MCF 10A (cell line): ENCODE data around the gene FLOT1. TPM values are rescaled to one million over a fixed set of nuclear protein-coding genes. Genes with fewer than 3 reads are reported as not detected.

ENCODE experiments used
- BruUV-seq: library from RNA; stranded (reverse); fragments of 400-500 nt; replicated peaks from 2 replicates; lab custom pipeline; 2021; lab: Mats Ljungman, UMichigan
- CTCF ChIA-PET: fragments of 300-600 bp; sonication (Branson Sonifier 250); formaldehyde crosslinking; extraction: SDS; loops from one replicate; lab custom pipeline; 2021; ENCODE audit warnings: antibody characterized with exemption, inconsistent platforms; lab: Yijun Ruan, JAX
- POLR2A ChIA-PET: fragments of 300-600, 350-650 bp; sonication (Branson Sonifier 250); formaldehyde crosslinking; extraction: SDS; loops from one replicate; lab custom pipeline; 2020; ENCODE audit warnings: antibody characterized with exemption, inconsistent platforms; lab: Yijun Ruan, JAX
- DNase-seq: peaks from one replicate; pipeline ENCODE4 v3.0.0-alpha.2; 2018; ENCODE audit not compliant: unreplicated experiment
- H3K27ac Mint-ChIP-seq: one replicate; pipeline ENCODE4 v1.8.0; 2022; ENCODE audit warnings: mild to moderate bottlenecking, low read depth, mixed read lengths; ENCODE audit not compliant: unreplicated experiment
- H3K27me3 Mint-ChIP-seq: one replicate; pipeline ENCODE4 v1.8.0; 2022; ENCODE audit warnings: mixed read lengths; ENCODE audit not compliant: insufficient read depth, unreplicated experiment
- H3K36me3 Mint-ChIP-seq: one replicate; pipeline ENCODE4 v1.8.0; 2022; ENCODE audit warnings: mild to moderate bottlenecking, moderate library complexity, mixed read lengths; ENCODE audit not compliant: insufficient read depth, unreplicated experiment
- H3K4me1 Mint-ChIP-seq: one replicate; pipeline ENCODE4 v1.8.0; 2022; ENCODE audit warnings: mixed read lengths; ENCODE audit not compliant: insufficient read depth, unreplicated experiment
- H3K4me3 Mint-ChIP-seq: one replicate; pipeline ENCODE4 v1.8.0; 2022; ENCODE audit warnings: mild to moderate bottlenecking, moderate library complexity, mixed read lengths; ENCODE audit not compliant: unreplicated experiment
- H3K9me3 Mint-ChIP-seq: one replicate; pipeline ENCODE4 v1.8.0; 2022; ENCODE audit warnings: mixed read lengths; ENCODE audit not compliant: unreplicated experiment
- CTCF ChIP-seq: fragments of 200-600 bp; IDR thresholded peaks from one replicate; pipeline ENCODE4 v1.8.0; 2022; ENCODE audit warnings: antibody characterized with exemption, mild to moderate bottlenecking; ENCODE audit not compliant: unreplicated experiment
- intact Hi-C: fragments of 100-400 bp; cut with micrococcal nuclease; formaldehyde crosslinking; loops from 2 replicates; pipeline ENCODE4 v1.14.1; 2022
- total RNA-seq: library from RNA; stranded (reverse); gene quantifications from 2 replicates; pipeline ENCODE4 v1.2.3, GENCODE V29; 2022

The FLOT1 gene
- total RNA-seq, 1 experiment from 2014 or later, result 61.8 TPM

GRCh38 chr6:30769088-30769852 is 26.8 kb upstream of the FLOT1 start:
- intact Hi-C loops, result loop anchor here (1.0 kb wide), 2 partner anchors 17 to 45 kb away; no protein-coding TSS in a partner anchor
- CTCF ChIA-PET, result interaction anchor here (0.7 to 2.1 kb wide), 17 partner anchors 12 to 144 kb away, joined by 3 to 11 read pairs (median 5); no protein-coding TSS in a partner anchor
- H3K36me3 Mint-ChIP-seq, result no peaks in the 10 kb centered on the region
- H3K4me3 Mint-ChIP-seq, result peak overlapping the region; percentile 48
- TF ChIP-seq CTCF, result no peak
- BruUV-seq, result TSS peak; percentile 90
- peak overlapping the region; percentile 76 for H3K27ac Mint-ChIP-seq
- DNase-seq, result peak; percentile 94
- POLR2A ChIA-PET, result interaction anchor here (0.6 to 5.1 kb wide), 24 partner anchors 8 to 318 kb away, joined by 3 to 74 read pairs (median 5); partner anchors contain the start of genes DDR1, FLOT1 and IER3
- no peaks in the 10 kb centered on the region for H3K27me3 Mint-ChIP-seq
- H3K9me3 Mint-ChIP-seq, result no peaks in the 10 kb centered on the region
- peaks cover 36% of the 10 kb centered on the region for H3K4me1 Mint-ChIP-seq

- no peaks in the 10 kb centered on the region for H3K27me3 Mint-ChIP-seq
- no peak for TF ChIP-seq CTCF
- DNase-seq, result no peak
- intact Hi-C loops, result loop anchor here (1.0 kb wide), 2 partner anchors 16 to 46 kb away; no protein-coding TSS in a partner anchor
- no peak overlapping the region for H3K4me3 Mint-ChIP-seq
- ChIA-PET POLR2A (interaction anchor here (0.6 to 5.1 kb wide), 17 partner anchors 8 to 319 kb away, joined by 3 to 74 read pairs (median 8); partner anchors contain the start of genes DDR1, FLOT1 and IER3), CTCF (interaction anchor here (0.8 to 2.1 kb wide), 9 partner anchors 11 to 145 kb away, joined by 3 to 11 read pairs (median 5); no protein-coding TSS in a partner anchor)
- H3K4me1 Mint-ChIP-seq, result peaks cover 37% of the 10 kb centered on the region
- H3K36me3 Mint-ChIP-seq, result no peaks in the 10 kb centered on the region
- H3K9me3 Mint-ChIP-seq, result no peaks in the 10 kb centered on the region
- no TSS peak for BruUV-seq
- peak overlapping the region; percentile 76 for H3K27ac Mint-ChIP-seq
Observed at GRCh38 chr6:30768634-30769087, 26.2 kb upstream of the FLOT1 start.

GRCh38 chr6:30767944-30768301 is 25.4 kb upstream of the FLOT1 start:
- Mint-ChIP-seq H3K27ac (no peak overlapping the region), H3K4me1 (peaks cover 40% of the 10 kb centered on the region), H3K4me3 (no peak overlapping the region), H3K36me3 (no peaks in the 10 kb centered on the region), H3K27me3 (no peaks in the 10 kb centered on the region), H3K9me3 (no peaks in the 10 kb centered on the region)
- DNase-seq, result no peak
- no peak for TF ChIP-seq CTCF
- ChIA-PET CTCF (interaction anchor here (0.7 to 1.6 kb wide), 4 partner anchors 24 to 251 kb away, joined by 3 to 6 read pairs (median 4); no protein-coding TSS in a partner anchor), POLR2A (interaction anchor here (0.6 to 5.1 kb wide), 6 partner anchors 9 to 85 kb away, joined by 3 to 74 read pairs (median 34); partner anchors contain the start of gene IER3)
- BruUV-seq, result no TSS peak
- intact Hi-C loops, result no loop called here
